ENCODE measurements around the gene LAMA2.

LAMA2 gene

DNA sequence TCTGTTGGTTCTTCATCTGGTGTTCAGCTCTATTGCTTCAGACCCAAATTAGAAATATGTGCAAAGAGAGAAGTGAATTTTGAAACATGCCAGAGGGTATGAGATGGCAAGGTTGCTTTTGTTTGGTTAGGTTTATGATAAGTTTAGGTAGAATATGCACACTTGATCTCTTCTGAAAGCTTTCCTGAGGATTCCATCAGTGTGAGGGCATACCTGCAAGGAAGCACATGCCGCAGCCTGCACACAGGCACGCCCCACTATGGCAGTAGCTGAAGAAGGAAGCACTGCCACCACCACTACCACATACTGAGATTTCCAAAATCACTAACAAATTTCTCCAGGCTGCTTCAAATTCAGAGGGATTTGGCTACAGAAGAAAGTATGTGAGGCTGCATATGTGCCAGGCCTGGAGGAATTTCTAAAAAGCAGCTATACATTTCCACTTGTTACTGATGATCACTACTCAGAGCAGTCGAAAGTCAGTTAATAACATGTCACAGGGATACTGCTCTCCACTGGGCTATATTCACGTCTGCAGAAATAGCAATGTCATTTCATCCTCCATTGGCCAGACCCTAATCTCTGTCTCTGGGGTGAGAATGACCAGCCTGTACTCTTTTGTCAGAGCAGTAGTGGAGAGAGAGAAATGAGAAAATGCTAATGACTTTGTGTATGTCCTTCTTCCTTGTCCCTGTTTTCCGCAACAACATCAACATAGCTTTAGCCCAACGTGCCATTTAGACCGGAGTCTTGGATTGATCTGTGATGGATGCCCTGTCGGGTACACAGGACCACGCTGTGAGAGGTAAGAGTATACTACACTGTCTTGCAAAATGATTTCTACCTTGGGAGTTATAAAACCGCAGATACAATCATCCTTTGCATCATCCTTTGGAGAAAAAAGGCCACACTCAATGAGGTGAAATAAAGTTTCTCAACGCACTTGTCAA, 396.7 kb downstream of the LAMA2 start:
- Histone ChIP-seq H3F3A (ENCODE audit: insufficient read depth, low read length) (no peaks in the 10 kb centered on the region), H2AFZ (ENCODE audit: low read length) (no peak overlapping the region)
- TF ChIP-seq CTCF (IDR thresholded peaks at IDR 0.05; ENCODE audit: low read length) (no peak), EZH2 (IDR thresholded peaks at IDR 0.05; ENCODE audit: borderline replicate concordance, low read length) (no peak)

GRCh38 chr6:129280293-129280644, 397.3 kb downstream of the LAMA2 start:
- Histone ChIP-seq H3K4me1 (ENCODE audit: insufficient read depth, low read length, severe bottlenecking) (no peaks in the 10 kb centered on the region), H3K36me3 (ENCODE audit: insufficient read depth, low read length) (no peaks in the 10 kb centered on the region), H3K9me2 (ENCODE audit: low read depth, low read length) (no peaks in the 10 kb centered on the region), H4K20me1 (ENCODE audit: insufficient read depth, low read length) (no peaks in the 10 kb centered on the region), H3K9ac (ENCODE audit: low read length) (no peak overlapping the region), H3K27me3 (ENCODE audit: insufficient read depth, low read length) (no peaks in the 10 kb centered on the region), H3K27ac (ENCODE audit: low read depth, low read length, poor library complexity, severe bottlenecking) (no peak overlapping the region), H3F3A (ENCODE audit: insufficient read depth, low read length) (no peaks in the 10 kb centered on the region), H3K4me2 (ENCODE audit: low read length) (no peak overlapping the region), H3K79me2 (ENCODE audit: insufficient read depth, low read length) (no peaks in the 10 kb centered on the region), H3K9me3 (ENCODE audit: low read length) (no peaks in the 10 kb centered on the region), H3K4me3 (ENCODE audit: low read depth, low read length, poor library complexity, severe bottlenecking) (no peak overlapping the region), H2AFZ (ENCODE audit: low read length) (no peak overlapping the region)
- TF ChIP-seq EZH2 (IDR thresholded peaks at IDR 0.05; ENCODE audit: borderline replicate concordance, low read length) (no peak), CTCF (IDR thresholded peaks at IDR 0.05; ENCODE audit: low read length) (no peak)

More for the DNA sequence above, 396.7 kb downstream of the LAMA2 start:
- Histone ChIP-seq H3K27ac (ENCODE audit: low read depth, low read length, poor library complexity, severe bottlenecking) (no peak overlapping the region), H3K4me1 (ENCODE audit: insufficient read depth, low read length, severe bottlenecking) (no peaks in the 10 kb centered on the region), H3K9me2 (ENCODE audit: low read depth, low read length) (no peaks in the 10 kb centered on the region), H3K4me3 (ENCODE audit: low read depth, low read length, poor library complexity, severe bottlenecking) (no peak overlapping the region), H3K4me2 (ENCODE audit: low read length) (no peak overlapping the region), H3K79me2 (ENCODE audit: insufficient read depth, low read length) (no peaks in the 10 kb centered on the region), H3K27me3 (ENCODE audit: insufficient read depth, low read length) (no peaks in the 10 kb centered on the region), H3K9ac (ENCODE audit: low read length) (no peak overlapping the region), H3K36me3 (ENCODE audit: insufficient read depth, low read length) (no peaks in the 10 kb centered on the region), H3K9me3 (ENCODE audit: low read length) (no peaks in the 10 kb centered on the region), H4K20me1 (ENCODE audit: insufficient read depth, low read length) (no peaks in the 10 kb centered on the region)

DNA sequence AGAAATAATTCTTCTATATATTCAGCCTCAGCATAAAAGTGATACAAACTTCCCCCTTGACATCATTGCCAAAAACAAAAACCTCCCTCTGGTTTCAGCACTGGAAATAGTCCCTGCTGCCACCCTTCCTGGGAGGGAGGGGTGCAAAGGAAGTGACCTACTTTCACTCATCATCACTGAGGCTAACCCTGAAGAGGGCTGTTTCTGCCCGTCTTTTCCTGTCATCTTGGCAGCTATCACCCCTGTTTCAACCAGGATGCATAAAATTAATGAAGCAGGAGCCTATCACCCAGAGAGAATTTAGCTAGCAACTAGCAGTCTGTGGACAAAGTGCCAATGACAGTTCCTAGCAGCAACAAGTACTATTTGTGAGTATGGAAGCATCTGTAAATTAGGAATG, 397.8 kb downstream of the LAMA2 start:
- H3K9me2 ChIP-seq (ENCODE audit: low read depth, low read length): no peaks in the 10 kb centered on the region
- no peaks in the 10 kb centered on the region for H4K20me1 ChIP-seq (ENCODE audit: insufficient read depth, low read length)
- no peak overlapping the region for H3K27ac ChIP-seq (ENCODE audit: low read depth, low read length, poor library complexity, severe bottlenecking)
- no peaks in the 10 kb centered on the region for H3K27me3 ChIP-seq (ENCODE audit: insufficient read depth, low read length)
- no peak overlapping the region for H3K4me2 ChIP-seq (ENCODE audit: low read length)
- no peak overlapping the region for H3K9ac ChIP-seq (ENCODE audit: low read length)
- no peaks in the 10 kb centered on the region for H3K9me3 ChIP-seq (ENCODE audit: low read length)
- no peak overlapping the region for H2AFZ ChIP-seq (ENCODE audit: low read length)
- H3F3A ChIP-seq (ENCODE audit: insufficient read depth, low read length): no peaks in the 10 kb centered on the region
- no peak overlapping the region for H3K4me3 ChIP-seq (ENCODE audit: low read depth, low read length, poor library complexity, severe bottlenecking)
- no peaks in the 10 kb centered on the region for H3K4me1 ChIP-seq (ENCODE audit: insufficient read depth, low read length, severe bottlenecking)
- no peaks in the 10 kb centered on the region for H3K36me3 ChIP-seq (ENCODE audit: insufficient read depth, low read length)
- TF ChIP-seq EZH2 (IDR thresholded peaks at IDR 0.05; ENCODE audit: borderline replicate concordance, low read length): no peak
- TF ChIP-seq CTCF (IDR thresholded peaks at IDR 0.05; ENCODE audit: low read length): no peak
- no peaks in the 10 kb centered on the region for H3K79me2 ChIP-seq (ENCODE audit: insufficient read depth, low read length)
